SK-N-SH (cell line): ENCODE results near the gene KY. TPM values are rescaled to one million over a fixed set of nuclear protein-coding genes. Genes with fewer than 3 reads are reported as not detected.

ENCODE experiments used
- CTCF ChIA-PET: fragments of 300-600, 350-600 bp; formaldehyde crosslinking; extraction: SDS; loops from one replicate; lab custom pipeline; 2021; lab: Yijun Ruan, JAX
- POLR2A ChIA-PET: fragments of 350-600 bp; sonication (Branson Sonifier 250); formaldehyde crosslinking; extraction: SDS; loops from one replicate; lab custom pipeline; 2020; ENCODE audit warnings: antibody characterized with exemption, inconsistent platforms; lab: Yijun Ruan, JAX
- DNase-seq: peaks from one replicate; pipeline ENCODE4 v3.0.0; 2012
- H2AFZ ChIP-seq: fragments of 200-600 bp; sonication (generic); 2 replicates; pipeline ENCODE4 v1.8.1; 2016; ENCODE audit warnings: antibody characterized with exemption, mild to moderate bottlenecking, low read depth
- H3F3A ChIP-seq: fragments of 200-600 bp; sonication (generic); replicated peaks from 2 replicates; pipeline ENCODE3; 2016; ENCODE audit warnings: antibody characterized with exemption, mild to moderate bottlenecking; ENCODE audit not compliant: insufficient read depth
- H3K27ac ChIP-seq, 2 experiments: fragments of 200-500 bp in 1 of 2; fragments of 200-600 bp in 1 of 2; sonication (Bioruptor generic) in 1 of 2; sonication (generic), shearing (Covaris generic) in 1 of 2; 2 replicates each; pipeline versions ENCODE4 v1.5.1 to v1.6.1; 2014 to 2016; ENCODE audit warnings: low read depth in 2 of 2, inconsistent platforms in 1 of 2, low read length in 1 of 2, mild to moderate bottlenecking in 1 of 2, mixed read lengths in 1 of 2
- H3K27me3 ChIP-seq: fragments of 200-600 bp; sonication (generic), shearing (Covaris generic); 2 replicates; pipeline ENCODE4 v1.6.1; 2016; ENCODE audit warnings: mixed run types; ENCODE audit not compliant: insufficient read depth
- H3K36me3 ChIP-seq, 2 experiments: fragments of 200-500 bp in 1 of 2; fragments of 200-600 bp in 1 of 2; sonication (Bioruptor generic) in 1 of 2; sonication (generic) in 1 of 2; replicated peaks in 1 of 2; 2 replicates each; pipeline versions ENCODE3 to v1.5.1; 2014 to 2016; ENCODE audit warnings: low read length in 1 of 2, mild to moderate bottlenecking in 1 of 2; ENCODE audit not compliant: insufficient read depth in 2 of 2, control insufficient read depth in 1 of 2
- H3K4me1 ChIP-seq, 2 experiments: fragments of 200-500 bp in 1 of 2; fragments of 200-600 bp in 1 of 2; sonication (Bioruptor generic) in 1 of 2; sonication (generic), shearing (Covaris generic) in 1 of 2; 2 replicates each; pipeline versions ENCODE4 v1.5.1 to v1.6.1; 2014 to 2016; ENCODE audit warnings: low read depth in 1 of 2, low read length in 1 of 2, mixed run types in 1 of 2; ENCODE audit not compliant: insufficient read depth in 2 of 2, control insufficient read depth in 1 of 2
- H3K4me2 ChIP-seq: fragments of 200-600 bp; sonication (generic), shearing (Covaris generic); 2 replicates; pipeline ENCODE4 v1.6.1; 2017; ENCODE audit warnings: mixed run types
- H3K4me3 ChIP-seq, 2 experiments: fragments of 200-500 bp in 1 of 2; fragments of 200-600 bp in 1 of 2; sonication (Bioruptor generic) in 1 of 2; sonication (generic), shearing (Covaris generic) in 1 of 2; 2 replicates each; pipeline versions ENCODE4 v1.5.1 to v1.8.1; 2014 to 2016; ENCODE audit warnings: low read depth in 2 of 2, inconsistent platforms in 1 of 2, low read length in 1 of 2, mild to moderate bottlenecking in 1 of 2, mixed read lengths in 1 of 2, moderate library complexity in 1 of 2
- H3K79me2 ChIP-seq: fragments of 200-600 bp; sonication (generic); 2 replicates; pipeline ENCODE4 v1.8.1; 2017; ENCODE audit warnings: mild to moderate bottlenecking; ENCODE audit not compliant: insufficient read depth
- H3K9ac ChIP-seq: fragments of 200-600 bp; sonication (generic); 2 replicates; pipeline ENCODE4 v1.6.1; 2017; ENCODE audit warnings: mixed run types
- H3K9me2 ChIP-seq: fragments of 200-600 bp; sonication (generic); 2 replicates; pipeline ENCODE4 v1.6.1; 2017; ENCODE audit warnings: mixed run types
- H3K9me3 ChIP-seq: fragments of 200-600 bp; sonication (generic); 2 replicates; pipeline ENCODE4 v1.6.1; 2017; ENCODE audit warnings: mixed run types, mild to moderate bottlenecking, moderate library complexity
- H4K20me1 ChIP-seq: fragments of 200-600 bp; sonication (generic); 2 replicates; pipeline ENCODE4 v1.6.1; 2017; ENCODE audit warnings: mild to moderate bottlenecking, mixed run types; ENCODE audit not compliant: insufficient read depth
- CHD2 ChIP-seq: fragments of 150-350 bp; IDR thresholded peaks from 2 replicates; pipeline ENCODE4 v1.6.1; 2018; ENCODE audit warnings: low read length; ENCODE audit not compliant: partially characterized antibody
- ELF1 ChIP-seq: IDR thresholded peaks from 2 replicates; pipeline ENCODE4 v1.4.0; 2012
- EZH2phosphoT487 ChIP-seq: fragments of 200-600 bp; sonication (generic); IDR thresholded peaks from 2 replicates; pipeline ENCODE4 v1.6.1; 2017; ENCODE audit warnings: low read depth, mixed run types, mild to moderate bottlenecking, antibody characterized with exemption, moderate library complexity, borderline replicate concordance
- FOXJ3 ChIP-seq: sonication (generic); formaldehyde crosslinking; IDR thresholded peaks from 2 replicates; pipeline ENCODE4 v1.5.1; 2020; ENCODE audit warnings: mild to moderate bottlenecking, missing genetic modification reagents
- FOXM1 ChIP-seq: IDR thresholded peaks from 2 replicates; pipeline ENCODE4 v1.4.0; 2012; ENCODE audit warnings: low read depth, mild to moderate bottlenecking
- IRF3 ChIP-seq: fragments of 150-350 bp; IDR thresholded peaks from 2 replicates; pipeline ENCODE4 v1.6.1; 2016; ENCODE audit warnings: mild to moderate bottlenecking, low read depth, low read length
- JUND ChIP-seq: IDR thresholded peaks from 2 replicates; pipeline ENCODE4 v1.4.0; 2012
- MEF2A ChIP-seq: IDR thresholded peaks from 2 replicates; pipeline ENCODE4 v1.4.0; 2012; ENCODE audit warnings: low read depth, borderline replicate concordance
- MXI1 ChIP-seq: IDR thresholded peaks from 2 replicates; pipeline ENCODE4 v1.6.1; 2012; ENCODE audit warnings: mild to moderate bottlenecking, low read depth, low read length, improper control_type of control experiment
- NFIC ChIP-seq: IDR thresholded peaks from 2 replicates; pipeline ENCODE4 v1.4.0; 2012; ENCODE audit warnings: borderline replicate concordance
- RAD21 ChIP-seq: IDR thresholded peaks from 2 replicates; pipeline ENCODE4 v1.6.1; 2012; ENCODE audit warnings: mild to moderate bottlenecking, low read length
- REST ChIP-seq: IDR thresholded peaks from 2 replicates; pipeline ENCODE4 v1.6.1; 2012; ENCODE audit warnings: mild to moderate bottlenecking, low read depth, low read length, moderate library complexity
- RXRA ChIP-seq: IDR thresholded peaks from 2 replicates; pipeline ENCODE4 v1.4.0; 2012; ENCODE audit warnings: low read depth, mild to moderate bottlenecking, borderline replicate concordance
- USF2 ChIP-seq: fragments of 150-350 bp; IDR thresholded peaks from 2 replicates; pipeline ENCODE4 v1.6.1; 2017; ENCODE audit warnings: antibody characterized with exemption, low read length, low read depth, borderline replicate concordance
- WGBS: methylation state at CpG from one replicate; pipeline ENCODE4 v1.1.6; 2017; ENCODE audit warnings: low lambda C conversion rate; 5-methylcytosine and 5-hydroxymethylcytosine counted together
- polyA plus RNA-seq, 3 experiments: library from polyadenylated mRNA; depleted of rRNA; stranded (reverse); fragments of >200 nt; gene quantifications; 2 replicates each; pipeline ENCODE4 v1.2.3, GENCODE V29; 2012
- TF ChIP-seq, protein P1 (sequence below): fragments of 200-600 bp; sonication (generic); IDR thresholded peaks from 2 replicates; pipeline ENCODE4 v1.6.1; 2017; ENCODE audit warnings: antibody characterized with exemption, mild to moderate bottlenecking, moderate library complexity
- TF ChIP-seq, protein P2 (sequence below): IDR thresholded peaks from 2 replicates; pipeline ENCODE4 v1.4.0; 2012; ENCODE audit warnings: low read depth, borderline replicate concordance

KY gene
- polyA plus RNA-seq, 1 of the 3 experiments (the other 2 are of a cell fraction): 2.4 TPM

DNA sequence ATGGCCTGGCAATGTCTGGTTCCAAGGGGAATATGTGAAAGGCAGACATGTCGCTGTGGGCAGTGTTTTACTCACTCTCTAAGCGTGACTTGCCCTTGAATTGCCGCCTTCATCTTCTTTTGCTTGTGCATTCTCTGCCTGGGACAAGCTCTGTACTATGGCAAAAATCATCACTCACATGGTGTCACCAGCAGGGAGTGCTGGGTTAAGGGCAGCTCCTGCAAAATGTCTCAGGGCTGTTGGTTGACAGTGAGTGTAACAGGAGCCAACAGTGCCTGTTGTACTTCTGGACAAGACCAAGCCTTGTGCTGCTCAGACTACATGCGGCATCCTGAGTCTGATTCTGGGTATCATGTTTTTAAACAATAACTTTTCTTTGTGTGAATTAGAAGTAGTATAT, 45.3 kb upstream of the KY start:
- no peaks in the 10 kb centered on the region for H3K9me3 ChIP-seq
- H3F3A ChIP-seq: no peaks in the 10 kb centered on the region
- no peaks in the 10 kb centered on the region for H4K20me1 ChIP-seq
- TF ChIP-seq MXI1: no peak
- TF ChIP-seq ELF1: no peak
- H3K4me3 ChIP-seq: no peak overlapping the region
- no peak overlapping the region for H3K27ac ChIP-seq
- H3K9me2 ChIP-seq: no peaks in the 10 kb centered on the region
- 95% methylated on average over 4 of the region's 4 CpGs for WGBS
- peaks cover 0 to 2% of the 10 kb centered on the region in 2 experiments; a peak in 1 of 4 replicates for H3K4me1 ChIP-seq
- no peak overlapping the region for H2AFZ ChIP-seq
- no peaks in the 10 kb centered on the region for H3K79me2 ChIP-seq
- no peak for DNase-seq
- no peaks in the 10 kb centered on the region for H3K27me3 ChIP-seq
- no peak overlapping the region for H3K4me2 ChIP-seq
- H3K9ac ChIP-seq: no peak overlapping the region
- CTCF ChIA-PET: interaction anchor here (1.1 to 1.3 kb wide), 3 partner anchors 13 to 95 kb away, joined by 3 to 5 read pairs (median 3); no protein-coding TSS in a partner anchor
- POLR2A ChIA-PET: no interaction called here
- no peaks in the 10 kb centered on the region for H3K36me3 ChIP-seq

- no peaks in the 10 kb centered on the region for H3K27me3 ChIP-seq
- H3K9ac ChIP-seq: no peak overlapping the region
- H4K20me1 ChIP-seq: no peaks in the 10 kb centered on the region
- H3K4me2 ChIP-seq: no peak overlapping the region
- H3K4me1 ChIP-seq: peaks cover 0 to 4% of the 10 kb centered on the region in 2 experiments; a peak in 1 of 4 replicates
- no peak overlapping the region for H3K4me3 ChIP-seq
- H3K36me3 ChIP-seq: no peaks in the 10 kb centered on the region
- no peaks in the 10 kb centered on the region for H3F3A ChIP-seq
- H3K9me2 ChIP-seq: no peaks in the 10 kb centered on the region
- no peaks in the 10 kb centered on the region for H3K9me3 ChIP-seq
- H3K79me2 ChIP-seq: no peaks in the 10 kb centered on the region
- no peak for TF ChIP-seq NFIC
- TF ChIP-seq, protein P1, sequence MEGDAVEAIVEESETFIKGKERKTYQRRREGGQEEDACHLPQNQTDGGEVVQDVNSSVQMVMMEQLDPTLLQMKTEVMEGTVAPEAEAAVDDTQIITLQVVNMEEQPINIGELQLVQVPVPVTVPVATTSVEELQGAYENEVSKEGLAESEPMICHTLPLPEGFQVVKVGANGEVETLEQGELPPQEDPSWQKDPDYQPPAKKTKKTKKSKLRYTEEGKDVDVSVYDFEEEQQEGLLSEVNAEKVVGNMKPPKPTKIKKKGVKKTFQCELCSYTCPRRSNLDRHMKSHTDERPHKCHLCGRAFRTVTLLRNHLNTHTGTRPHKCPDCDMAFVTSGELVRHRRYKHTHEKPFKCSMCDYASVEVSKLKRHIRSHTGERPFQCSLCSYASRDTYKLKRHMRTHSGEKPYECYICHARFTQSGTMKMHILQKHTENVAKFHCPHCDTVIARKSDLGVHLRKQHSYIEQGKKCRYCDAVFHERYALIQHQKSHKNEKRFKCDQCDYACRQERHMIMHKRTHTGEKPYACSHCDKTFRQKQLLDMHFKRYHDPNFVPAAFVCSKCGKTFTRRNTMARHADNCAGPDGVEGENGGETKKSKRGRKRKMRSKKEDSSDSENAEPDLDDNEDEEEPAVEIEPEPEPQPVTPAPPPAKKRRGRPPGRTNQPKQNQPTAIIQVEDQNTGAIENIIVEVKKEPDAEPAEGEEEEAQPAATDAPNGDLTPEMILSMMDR: no peak
- no peak for TF ChIP-seq RAD21
- TF ChIP-seq FOXJ3 (CRISPR knock-in tag): no peak
- no peak for TF ChIP-seq FOXM1
- no peak for TF ChIP-seq RXRA
- TF ChIP-seq IRF3: no peak
- TF ChIP-seq EZH2phosphoT487: no peak
- TF ChIP-seq REST: no peak
- no peak for TF ChIP-seq MEF2A
- no peak for TF ChIP-seq CHD2
- TF ChIP-seq USF2: no peak
- TF ChIP-seq JUND: no peak
- TF ChIP-seq, protein P2, sequence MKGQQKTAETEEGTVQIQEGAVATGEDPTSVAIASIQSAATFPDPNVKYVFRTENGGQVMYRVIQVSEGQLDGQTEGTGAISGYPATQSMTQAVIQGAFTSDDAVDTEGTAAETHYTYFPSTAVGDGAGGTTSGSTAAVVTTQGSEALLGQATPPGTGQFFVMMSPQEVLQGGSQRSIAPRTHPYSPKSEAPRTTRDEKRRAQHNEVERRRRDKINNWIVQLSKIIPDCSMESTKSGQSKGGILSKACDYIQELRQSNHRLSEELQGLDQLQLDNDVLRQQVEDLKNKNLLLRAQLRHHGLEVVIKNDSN: no peak
- TF ChIP-seq ELF1: no peak
- no peak overlapping the region for H2AFZ ChIP-seq
- no peak overlapping the region for H3K27ac ChIP-seq
- POLR2A ChIA-PET: no interaction called here
- WGBS: 69% methylated on average over 6 of the region's 7 CpGs
- CTCF ChIA-PET: interaction anchor here (1.1 kb wide), 1 partner anchor 12 kb away, joined by 3 read pairs; no protein-coding TSS in a partner anchor
- no peak for DNase-seq
These were observed 44.2 kb upstream of the KY start for GRCh38 chr3:134694946-134695543.
